ENCODE results near the gene SLC5A4. TPM values are rescaled to one million over a fixed set of nuclear protein-coding genes. Genes with fewer than 3 reads are reported as not detected.

The SLC5A4 gene
- total RNA-seq, 1 experiment from 2014 or later: 0.22 TPM

Other genes with a start within 250 kb of the SLC5A4 start
- not detected in 3 replicates for gene SLC5A1, start 212.1 kb downstream of the SLC5A4 start, total RNA-seq (2021)
- gene C22orf42, start 96.0 kb downstream of the SLC5A4 start, total RNA-seq (2021): 0.61 to 0.78 TPM (median 0.69 TPM) in 3 replicates
- 0.39 to 0.48 TPM (median 0.41 TPM) in 3 replicates for gene RFPL2, start 50.3 kb downstream of the SLC5A4 start, total RNA-seq (2021)
- gene RFPL3, start 102.5 kb upstream of the SLC5A4 start, total RNA-seq (2021): 0.16 TPM in 1 of 3 replicates, not detected in the others
- gene RTCB, start 156.9 kb upstream of the SLC5A4 start, total RNA-seq (2021): 99.9 to 106 TPM (median 100 TPM) in 3 replicates
- gene BPIFC, start 209.1 kb upstream of the SLC5A4 start, total RNA-seq (2021): not detected in 3 replicates
- 59.4 to 64.0 TPM (median 60.7 TPM) in 3 replicates for gene FBXO7, start 219.5 kb upstream of the SLC5A4 start, total RNA-seq (2021)

Measured in WTC11 (cell line).